ENCODE data around the gene FIS1.

FIS1 gene

DNA sequence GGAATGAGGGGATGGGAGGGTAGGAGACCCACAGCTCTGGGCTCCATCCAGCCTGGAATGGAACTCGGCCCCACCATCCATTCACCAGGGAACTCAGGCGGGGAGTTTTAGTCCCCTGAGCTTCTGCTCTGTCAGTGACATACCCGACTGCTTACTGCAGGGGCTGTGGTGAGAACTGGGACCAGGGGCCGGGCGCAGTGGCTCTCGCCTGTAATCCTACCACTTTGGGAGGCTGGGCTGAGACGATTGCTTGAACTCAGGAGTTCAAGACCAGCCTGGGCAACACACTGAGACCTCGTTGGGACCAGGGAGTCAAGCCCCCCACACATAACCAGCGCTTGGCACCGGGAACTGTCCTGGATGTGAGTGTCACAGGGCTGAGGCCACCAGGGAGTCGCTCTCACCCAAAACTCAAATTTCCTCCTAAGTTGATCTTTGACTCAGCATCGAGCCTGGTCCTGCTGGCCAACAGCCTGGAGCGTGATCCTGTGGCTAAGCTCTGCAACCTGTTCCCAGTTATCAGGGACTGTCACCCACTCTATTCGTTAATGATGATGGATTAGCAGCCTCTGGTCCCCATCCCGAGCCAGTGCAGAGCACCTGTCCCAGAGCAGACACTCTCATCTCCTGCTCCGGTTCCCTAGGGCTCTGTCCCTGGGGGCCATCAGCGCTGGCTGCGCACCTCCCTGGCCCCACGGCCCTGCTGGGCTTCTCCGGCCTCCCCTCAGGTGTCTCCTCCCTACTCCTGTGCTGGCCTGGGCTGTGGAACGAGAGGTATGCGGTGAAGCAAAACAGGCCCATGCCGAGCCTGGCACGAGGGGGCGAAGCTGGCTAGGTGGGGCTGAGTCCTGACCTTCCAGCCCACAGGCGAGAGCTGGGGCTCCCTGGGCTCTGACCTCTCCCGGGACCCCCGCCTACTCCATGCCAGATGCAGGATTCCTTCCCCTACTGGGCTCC is 6.4 kb downstream of the FIS1 start:
- DNase-seq: no peak
- intact Hi-C loops (cut with DNase I): no loop called here

- intact Hi-C loops (cut with DNase I): no loop called here
- peak in 1 of 42 donors; percentile 45 for DNase-seq
Observed at GRCh38 chr7:101237206-101238067, 7.4 kb downstream of the FIS1 start, which contains the start of gene CLDN15. Gene CLDN15 (minus strand): TSS chr7:101237802. CDS start chr7:101237581, 221 bp downstream.

DNA sequence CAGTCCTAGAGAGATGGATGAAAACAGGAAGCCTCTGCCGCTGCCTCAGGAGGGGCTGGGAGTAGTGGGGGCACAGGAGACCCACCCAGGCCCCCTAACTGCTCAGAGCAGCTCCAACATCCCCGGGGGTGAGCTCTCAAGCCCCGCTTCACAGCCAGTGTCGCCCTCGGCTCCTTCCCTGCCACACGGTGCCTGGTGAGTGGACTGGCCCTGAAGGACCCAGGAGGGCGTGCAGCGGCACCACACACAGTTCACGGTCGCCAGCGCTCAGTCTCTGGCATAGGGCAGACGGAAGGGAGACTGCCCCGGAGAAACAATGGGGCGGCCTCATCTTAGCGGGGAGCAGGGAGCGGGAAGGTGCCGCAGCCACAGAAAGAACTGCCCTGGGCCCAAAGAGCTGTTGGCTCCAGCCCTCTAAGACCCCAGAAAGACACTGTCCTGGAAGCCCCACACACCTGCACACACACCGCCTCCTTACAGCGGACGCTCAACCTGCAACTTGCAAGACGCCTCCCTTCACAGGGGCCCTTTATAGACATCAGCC is 8.5 kb downstream of the FIS1 start:
- no peak for DNase-seq
- intact Hi-C loops (cut with DNase I): no loop called here

DNA sequence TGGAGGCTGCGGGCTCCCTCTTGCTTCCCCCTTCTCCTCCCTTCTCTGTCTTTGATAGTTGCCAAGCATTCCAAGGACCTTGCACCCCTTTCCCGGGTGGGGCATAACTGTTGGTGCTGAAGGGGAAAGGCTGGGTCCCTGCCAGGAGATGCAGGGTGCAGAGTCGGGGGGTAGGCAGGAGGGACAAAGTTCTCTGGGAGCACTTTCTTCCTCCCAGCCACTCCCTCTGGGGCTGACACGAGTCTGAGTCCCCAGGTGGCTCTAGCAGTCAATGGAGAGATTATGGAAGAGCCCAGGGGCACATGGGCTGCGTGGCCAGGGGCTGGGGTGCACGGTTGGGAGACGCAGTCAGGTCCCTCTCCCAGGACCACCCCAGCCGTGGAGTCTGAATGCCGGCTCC is 9.4 kb downstream of the FIS1 start:
- intact Hi-C loops (cut with DNase I): no loop called here
- no peak for DNase-seq

DNA sequence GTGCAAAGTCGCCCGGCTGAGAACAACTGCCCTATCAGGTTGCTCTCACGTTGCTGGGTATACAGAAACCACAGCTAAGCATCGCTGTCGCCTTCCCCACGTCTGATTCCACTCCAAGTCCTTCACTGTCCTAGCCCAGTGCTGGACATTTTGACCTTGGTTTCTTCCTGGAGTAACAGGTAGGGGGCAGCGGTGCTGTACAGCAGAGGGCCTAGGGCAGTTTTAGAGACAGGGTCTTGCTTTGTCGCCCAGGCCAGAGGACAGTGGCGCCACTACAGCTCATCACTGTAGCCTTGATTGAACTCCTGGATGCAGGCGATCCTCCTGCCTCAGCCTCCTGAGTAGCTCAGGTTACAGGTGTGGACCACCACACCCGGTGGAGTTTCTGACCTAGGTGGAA is 9.8 kb downstream of the FIS1 start:
- intact Hi-C loops (cut with DNase I): no loop called here
- DNase-seq: peak in 1 of 42 donors; percentile 60

GRCh38 chr7:101234636-101235035 is 10.2 kb downstream of the FIS1 start:
- intact Hi-C loops (cut with DNase I): no loop called here
- no peak for DNase-seq

GRCh38 chr7:101233907-101234547 is 10.9 kb downstream of the FIS1 start:
- intact Hi-C loops (cut with DNase I): no loop called here
- DNase-seq: no peak

DNA sequence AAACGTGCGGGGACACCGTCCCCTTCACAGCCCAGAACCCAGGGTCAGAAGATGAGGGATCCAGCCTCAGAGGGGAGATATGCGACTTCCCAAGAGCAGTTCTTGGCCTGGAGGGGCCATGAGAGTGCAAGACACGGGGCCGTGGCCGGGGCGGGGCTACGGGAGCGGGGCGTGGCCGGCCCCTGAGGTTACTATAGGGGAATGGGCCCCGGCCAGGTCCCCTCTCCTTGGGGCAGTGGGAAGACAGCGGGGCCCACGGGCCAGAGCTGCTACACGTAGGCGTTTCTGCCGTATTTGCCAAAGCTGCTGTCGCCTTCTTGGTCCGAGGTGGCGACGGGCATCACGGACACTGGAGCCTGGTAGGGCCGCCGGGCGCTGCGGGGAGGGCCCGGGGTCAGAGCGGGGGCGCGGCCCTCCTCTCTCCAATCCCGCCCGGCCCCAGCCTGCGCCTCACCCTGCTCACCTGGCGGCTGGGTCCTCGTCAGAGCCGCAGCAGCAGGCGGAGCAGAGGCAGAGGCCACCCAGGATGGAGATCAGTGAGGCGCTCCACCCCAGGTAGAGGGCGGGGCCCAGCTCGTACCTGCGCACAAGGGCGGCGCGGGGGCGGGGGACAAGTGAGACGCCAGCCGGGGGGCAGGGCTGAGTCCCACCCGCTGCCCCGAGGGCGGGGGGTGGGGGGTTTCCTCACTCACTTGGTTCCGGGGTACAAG is 12.6 kb downstream of the FIS1 start:
- intact Hi-C loops (cut with DNase I): no loop called here
- peak; percentile 57 to 92 (median 79) for DNase-seq

- intact Hi-C loops (cut with DNase I): no loop called here
- DNase-seq: no peak
Observed at GRCh38 chr7:101231644-101232043, 13.2 kb downstream of the FIS1 start.

DNA sequence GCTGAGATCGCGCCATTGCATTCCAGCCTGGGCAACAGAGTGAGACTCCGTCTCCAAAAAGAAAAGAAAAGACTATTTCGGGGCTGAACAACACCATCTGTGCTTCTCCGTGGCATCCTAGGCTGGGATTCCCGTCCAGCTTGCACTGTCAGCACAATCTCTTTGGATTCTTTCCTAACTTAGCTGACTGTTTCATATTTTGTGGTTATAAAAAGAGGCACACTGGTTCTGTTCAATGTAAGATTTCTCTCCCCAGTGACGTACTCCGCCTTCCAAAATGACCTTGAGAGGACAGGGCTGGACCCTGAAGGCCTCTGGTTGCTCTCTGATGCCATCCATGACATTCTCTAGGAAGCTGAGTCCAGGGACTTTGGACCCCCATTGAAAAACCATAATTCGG is 18.2 kb downstream of the FIS1 start:
- no peak for DNase-seq
- intact Hi-C loops (cut with DNase I): no loop called here

DNA sequence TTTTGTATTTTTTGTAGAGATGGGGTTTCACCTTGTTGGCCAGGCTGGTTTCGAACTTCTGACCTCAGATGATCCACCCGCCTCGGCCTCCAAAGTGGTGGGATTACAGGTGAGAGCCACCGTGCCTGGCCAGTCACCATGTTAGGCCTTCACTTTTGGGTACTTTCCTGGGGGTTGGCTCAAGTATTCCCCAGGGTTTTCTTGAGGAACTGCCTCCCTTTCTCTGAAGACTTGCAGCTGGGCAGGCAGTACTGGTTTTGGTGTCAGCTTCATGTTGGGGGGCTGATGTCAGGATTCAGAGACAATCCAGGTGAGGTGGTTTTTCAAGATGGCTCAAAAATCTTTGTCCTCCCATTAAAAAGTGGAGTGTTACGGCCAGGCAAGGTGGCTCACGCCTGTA is 19.2 kb downstream of the FIS1 start:
- no peak for DNase-seq
- intact Hi-C loops (cut with DNase I): no loop called here

DNA sequence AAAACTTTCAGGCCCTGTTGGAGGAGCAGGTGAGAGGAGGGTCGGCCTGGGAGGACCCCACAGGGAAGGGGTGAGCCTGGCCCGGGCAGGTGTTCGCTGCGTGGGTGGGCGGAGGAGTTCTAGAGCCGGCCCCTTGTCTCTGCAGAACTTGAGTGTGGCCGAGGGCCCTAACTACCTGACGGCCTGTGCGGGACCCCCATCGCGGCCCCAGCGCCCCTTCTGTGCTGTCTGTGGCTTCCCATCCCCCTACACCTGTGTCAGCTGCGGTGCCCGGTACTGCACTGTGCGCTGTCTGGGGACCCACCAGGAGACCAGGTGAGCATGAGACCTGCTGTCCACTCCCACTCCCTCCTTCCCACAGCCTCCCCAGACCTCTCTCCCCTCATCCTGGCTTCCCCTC is 21.4 kb downstream of the FIS1 start:
- intact Hi-C loops (cut with DNase I): no loop called here

GRCh38 chr7:101222275-101222830 is 22.5 kb downstream of the FIS1 start:
- intact Hi-C loops (cut with DNase I): no loop called here

More for the DNA sequence above, 21.4 kb downstream of the FIS1 start:
- no peak for DNase-seq

GRCh38 chr7:101220295-101220694 is 24.6 kb downstream of the FIS1 start:
- no peak for DNase-seq
- intact Hi-C loops (cut with DNase I): no loop called here

More at GRCh38 chr7:101222275-101222830, 22.5 kb downstream of the FIS1 start:
- no peak for DNase-seq

GRCh38 chr7:101218236-101219125 is 26.4 kb downstream of the FIS1 start:
- intact Hi-C loops (cut with DNase I): loop anchor here (2.0 to 10.0 kb wide), 2 partner anchors 26 to 66 kb away; partner anchors contain the start of gene FIS1
- DNase-seq: peak in 2 of 42 donors; percentile 19 to 41

DNA sequence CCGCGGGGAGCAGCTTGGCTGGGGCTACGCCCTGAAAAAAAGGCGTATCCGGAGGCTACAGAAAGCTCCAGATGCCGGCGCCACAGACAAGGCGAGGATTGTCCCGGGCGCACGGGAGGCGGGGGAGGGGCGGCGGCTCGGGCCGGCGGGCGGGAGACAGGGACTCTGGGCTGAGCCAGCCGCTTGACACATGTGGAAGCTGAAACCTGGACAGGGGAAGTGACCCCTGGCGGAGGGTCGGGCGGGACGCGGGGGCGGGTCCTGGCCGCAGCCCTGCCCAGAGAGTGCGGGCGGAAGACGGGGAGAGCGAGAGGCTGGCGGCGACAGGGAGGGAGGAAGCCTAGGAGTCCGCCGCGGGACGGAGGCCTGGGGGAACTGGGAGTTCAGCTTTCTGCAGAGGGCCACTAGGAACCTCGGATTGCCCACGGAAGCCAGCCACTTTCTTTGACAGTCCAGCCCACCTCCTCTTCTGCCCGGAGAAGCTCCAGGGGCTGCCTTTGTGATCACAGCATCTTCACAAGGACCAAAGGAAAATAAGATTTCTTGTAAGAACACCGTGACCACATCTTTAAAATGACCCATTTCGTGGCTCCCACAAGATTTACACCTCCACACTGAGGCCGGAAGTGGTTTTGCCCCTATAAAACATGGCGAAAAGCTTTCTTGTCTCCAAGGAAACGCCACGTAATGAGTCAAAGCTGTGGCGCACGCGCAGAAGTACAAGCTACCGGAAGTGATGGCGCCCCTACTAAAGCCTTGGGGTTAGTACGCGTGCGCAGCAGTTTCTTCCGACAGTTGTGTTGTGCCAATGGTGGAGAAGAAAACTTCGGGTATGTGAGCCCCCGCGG is 27.3 kb downstream of the FIS1 start, which contains the start of the genes PLOD3 and ZNHIT1:
Gene PLOD3 (minus strand): TSS at position 194 of the 848 bp plus-strand sequence. CDS start 307 bp downstream, outside the sequence.
Gene ZNHIT1 (plus strand): TSS at position 778 of the 848 bp plus-strand sequence. CDS start 31 bp downstream, at position 809.
- intact Hi-C loops (cut with DNase I): loop anchor here (2.0 to 10.0 kb wide), 2 partner anchors 27 to 67 kb away; partner anchors contain the start of gene FIS1

More for the DNA sequence above, 27.3 kb downstream of the FIS1 start, which contains the start of the genes PLOD3 and ZNHIT1:
- DNase-seq: peak; percentile 88 to 99 (median 95)
